CD4-positive, alpha-beta T cell (primary cell): ENCODE data around the gene BCORL1. TPM values are rescaled to one million over a fixed set of nuclear protein-coding genes. Genes with fewer than 3 reads are reported as not detected.

ENCODE experiments used
- ATAC-seq: fragments of 200-7000 bp; cut with Tn5 transposase; one replicate; pipeline ENCODE4 v1.10.0; 2022; ENCODE audit warnings: mild to moderate bottlenecking; ENCODE audit not compliant: poor library complexity
- CTCF ChIA-PET: fragments of 350-600 bp; sonication (Branson Sonifier 250); formaldehyde crosslinking; loops from one replicate; lab custom pipeline; 2021; ENCODE audit warnings: antibody characterized with exemption, inconsistent platforms; lab: Charles Lee
- POLR2A ChIA-PET: fragments of 350-600 bp; sonication (Branson Sonifier 250); formaldehyde crosslinking; loops from one replicate; lab custom pipeline; 2021; ENCODE audit warnings: antibody characterized with exemption, inconsistent platforms; lab: Charles Lee
- DNase-seq, 14 experiments: peaks; one replicate each; pipeline ENCODE4 v3.0.0-alpha.2; 2013 to 2020; ENCODE audit warnings: mixed read lengths in 2 of 14
- H3K27ac ChIP-seq, 2 donors: one replicate each; pipeline versions ENCODE4 v1.5.1 to v1.7.0; 2013; ENCODE audit warnings: low read length in 2 of 2, low read depth in 1 of 2, mild to moderate bottlenecking in 1 of 2
- H3K27me3 ChIP-seq, 2 experiments: 1 replicate in 1 of 2; 2 replicates in 1 of 2; pipeline versions ENCODE4 v1.6.1 to v1.7.0; 2013; ENCODE audit warnings: low read length in 2 of 2, control low read depth in 1 of 2, mild to moderate bottlenecking in 1 of 2, moderate library complexity in 1 of 2; ENCODE audit not compliant: insufficient read depth in 2 of 2, control insufficient read depth in 1 of 2
- H3K36me3 ChIP-seq: one replicate; pipeline ENCODE4 v1.6.1; 2013; ENCODE audit warnings: low read length, control low read depth; ENCODE audit not compliant: insufficient read depth
- H3K4me1 ChIP-seq: one replicate; pipeline ENCODE4 v1.6.1; 2013; ENCODE audit warnings: low read length, control low read depth; ENCODE audit not compliant: insufficient read depth
- H3K4me3 ChIP-seq: one replicate; pipeline ENCODE4 v1.5.1; 2013; ENCODE audit warnings: mild to moderate bottlenecking, low read length, moderate library complexity
- H3K9me3 ChIP-seq, 2 experiments: 1 replicate in 1 of 2; 2 replicates in 1 of 2; pipeline versions ENCODE4 v1.6.1 to v1.7.0; 2013; ENCODE audit warnings: low read length in 2 of 2, mild to moderate bottlenecking in 2 of 2, control low read depth in 1 of 2, moderate library complexity in 1 of 2; ENCODE audit not compliant: control insufficient read depth in 1 of 2, insufficient read depth in 1 of 2
- H3K27ac Mint-ChIP-seq: one replicate; pipeline ENCODE4 v1.8.0; 2020; ENCODE audit warnings: mixed read lengths
- H3K27me3 Mint-ChIP-seq: one replicate; pipeline ENCODE4 v1.8.0; 2021; ENCODE audit warnings: mixed read lengths
- H3K36me3 Mint-ChIP-seq: one replicate; pipeline ENCODE4 v1.8.0; 2021; ENCODE audit warnings: low read depth, mixed read lengths
- H3K4me1 Mint-ChIP-seq: one replicate; pipeline ENCODE4 v1.8.0; 2021; ENCODE audit warnings: low read depth, mixed read lengths
- H3K4me3 Mint-ChIP-seq: one replicate; pipeline ENCODE4 v1.8.0; 2020; ENCODE audit warnings: mild to moderate bottlenecking, mixed read lengths
- H3K9me3 Mint-ChIP-seq: one replicate; pipeline ENCODE4 v1.8.0; 2020; ENCODE audit warnings: mixed read lengths
- intact Hi-C, 2 experiments: fragments of 100-400 bp; cut with DNase I in 1 of 2; cut with micrococcal nuclease in 1 of 2; formaldehyde crosslinking; loops; one replicate each; pipeline versions ENCODE4 v1.15.1 to v1.9.0; 2023 to 2025; cut with DNase I, micrococcal nuclease
- total RNA-seq, 174 experiments: library from RNA in 2 of 174; stranded (reverse) in 2 of 174; gene quantifications; one replicate each; pipeline ENCODE4 v1.2.3 and lab custom pipeline; 2021 to 2026
- TF ChIP-seq, protein P1 (sequence below): fragments of 200-600 bp; IDR thresholded peaks from one replicate; pipeline ENCODE4 v1.8.0; 2022; ENCODE audit warnings: antibody characterized with exemption, mild to moderate bottlenecking

BCORL1 gene
- total RNA-seq, 2 experiments from 2014 or later: 3.4 to 3.5 TPM

DNA sequence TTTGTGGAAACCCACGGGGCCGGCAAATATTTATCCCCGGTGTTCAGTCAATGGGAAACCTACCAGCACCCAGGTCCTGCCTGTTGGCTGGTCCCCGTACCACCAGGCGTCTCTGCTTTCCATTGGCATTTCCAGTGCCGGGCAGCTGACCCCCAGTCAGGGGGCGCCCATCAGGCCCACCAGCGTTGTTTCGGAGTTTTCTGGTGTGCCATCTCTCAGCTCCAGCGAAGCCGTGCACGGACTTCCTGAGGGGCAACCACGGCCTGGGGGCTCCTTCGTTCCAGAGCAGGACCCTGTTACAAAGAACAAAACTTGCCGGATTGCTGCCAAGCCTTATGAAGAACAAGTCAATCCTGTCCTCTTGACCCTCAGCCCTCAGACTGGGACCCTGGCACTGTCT lies 32.7 kb downstream of the BCORL1 start:
- no peak for ATAC-seq
- Histone ChIP-seq H3K27ac (no peak overlapping the region), H3K4me3 (no peak overlapping the region), H3K9me3 (no peaks in the 10 kb centered on the region), H3K27me3 (no peaks in the 10 kb centered on the region), H3K36me3 (peaks cover 28% of the 10 kb centered on the region), H3K4me1 (no peaks in the 10 kb centered on the region)
- Mint-ChIP-seq H3K9me3 (no peaks in the 10 kb centered on the region), H3K4me1 (no peaks in the 10 kb centered on the region), H3K27me3 (no peaks in the 10 kb centered on the region), H3K4me3 (no peak overlapping the region), H3K27ac (no peak overlapping the region), H3K36me3 (peaks cover 26% of the 10 kb centered on the region)
- ChIA-PET POLR2A (no interaction called here), CTCF (no interaction called here)
- TF ChIP-seq, protein P1, sequence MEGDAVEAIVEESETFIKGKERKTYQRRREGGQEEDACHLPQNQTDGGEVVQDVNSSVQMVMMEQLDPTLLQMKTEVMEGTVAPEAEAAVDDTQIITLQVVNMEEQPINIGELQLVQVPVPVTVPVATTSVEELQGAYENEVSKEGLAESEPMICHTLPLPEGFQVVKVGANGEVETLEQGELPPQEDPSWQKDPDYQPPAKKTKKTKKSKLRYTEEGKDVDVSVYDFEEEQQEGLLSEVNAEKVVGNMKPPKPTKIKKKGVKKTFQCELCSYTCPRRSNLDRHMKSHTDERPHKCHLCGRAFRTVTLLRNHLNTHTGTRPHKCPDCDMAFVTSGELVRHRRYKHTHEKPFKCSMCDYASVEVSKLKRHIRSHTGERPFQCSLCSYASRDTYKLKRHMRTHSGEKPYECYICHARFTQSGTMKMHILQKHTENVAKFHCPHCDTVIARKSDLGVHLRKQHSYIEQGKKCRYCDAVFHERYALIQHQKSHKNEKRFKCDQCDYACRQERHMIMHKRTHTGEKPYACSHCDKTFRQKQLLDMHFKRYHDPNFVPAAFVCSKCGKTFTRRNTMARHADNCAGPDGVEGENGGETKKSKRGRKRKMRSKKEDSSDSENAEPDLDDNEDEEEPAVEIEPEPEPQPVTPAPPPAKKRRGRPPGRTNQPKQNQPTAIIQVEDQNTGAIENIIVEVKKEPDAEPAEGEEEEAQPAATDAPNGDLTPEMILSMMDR: no peak
- no peak for DNase-seq
- intact Hi-C loops: no loop called here

DNA sequence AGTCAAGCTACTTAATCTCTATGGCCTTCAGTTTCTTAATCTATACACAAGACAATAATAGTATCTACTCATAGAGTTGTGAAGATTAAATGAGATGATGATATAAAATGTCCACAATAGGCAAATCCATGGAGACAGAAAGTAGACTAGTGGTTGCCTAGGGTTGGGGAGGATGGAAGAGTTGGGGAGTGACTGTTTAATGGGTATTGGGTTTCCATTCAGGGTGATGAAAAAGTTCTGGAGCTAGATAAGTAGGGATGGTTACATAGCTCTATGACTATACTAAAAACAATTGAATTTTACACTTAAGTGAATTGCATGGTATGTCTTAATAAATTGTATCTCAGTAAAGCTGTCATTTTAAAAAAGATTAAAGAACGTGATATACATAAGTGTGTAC lies 35.7 kb downstream of the BCORL1 start:
- H3K4me3 Mint-ChIP-seq: no peak overlapping the region
- TF ChIP-seq, protein P1: no peak
- DNase-seq (no peak), ATAC-seq (no peak)
- Histone ChIP-seq H3K4me1 (no peaks in the 10 kb centered on the region), H3K36me3 (peaks cover 25% of the 10 kb centered on the region), H3K9me3 (no peaks in the 10 kb centered on the region), H3K27ac (no peak overlapping the region), H3K27me3 (no peaks in the 10 kb centered on the region), H3K4me3 (no peak overlapping the region)
- H3K27me3 Mint-ChIP-seq: no peaks in the 10 kb centered on the region
- intact Hi-C loops: no loop called here
- no peaks in the 10 kb centered on the region for H3K9me3 Mint-ChIP-seq
- H3K4me1 Mint-ChIP-seq: no peaks in the 10 kb centered on the region
- no peak overlapping the region for H3K27ac Mint-ChIP-seq
- peaks cover 25% of the 10 kb centered on the region for H3K36me3 Mint-ChIP-seq
- ChIA-PET POLR2A (no interaction called here), CTCF (interaction anchor here (0.7 kb wide), 1 partner anchor 109 kb away, joined by 3 read pairs; no protein-coding TSS in a partner anchor)

DNA sequence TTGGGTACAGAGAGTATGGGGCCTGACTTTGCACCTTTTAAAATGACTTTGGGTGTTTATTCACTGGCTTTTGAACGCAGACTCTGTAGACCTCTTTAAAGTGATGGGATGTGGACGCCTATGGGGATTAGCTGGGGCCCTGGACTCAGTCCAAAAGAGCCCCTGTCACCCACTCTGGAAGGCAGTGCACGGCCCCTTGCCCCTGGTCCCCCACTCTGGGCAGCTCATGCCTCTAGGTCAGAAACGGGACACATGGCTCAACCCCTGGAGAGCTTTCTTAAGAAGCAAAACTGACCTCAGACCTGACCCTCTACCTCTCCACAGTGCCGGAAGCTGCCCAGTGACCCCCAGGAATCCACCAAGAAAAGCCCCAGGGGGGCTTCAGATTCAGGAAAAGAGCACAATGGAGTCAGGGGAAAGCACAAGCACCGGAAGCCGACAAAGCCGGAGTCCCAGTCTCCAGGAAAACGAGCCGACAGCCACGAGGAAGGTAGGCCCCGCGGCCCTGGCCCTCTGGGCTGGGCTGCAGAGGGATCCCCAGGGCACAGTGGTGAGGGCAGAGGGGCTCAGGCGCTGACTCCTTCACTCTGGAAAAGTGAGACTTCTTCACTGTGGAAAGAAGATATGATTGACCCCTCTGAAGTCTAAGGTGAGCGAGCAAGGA lies 38.4 kb downstream of the BCORL1 start:
- no peaks in the 10 kb centered on the region for H3K27me3 ChIP-seq
- intact Hi-C loops: loop anchor here (10.0 kb wide), 1 partner anchor 416 kb away; no protein-coding TSS in a partner anchor
- TF ChIP-seq, protein P1: no peak
- CTCF ChIA-PET: no interaction called here
- peaks cover 28% of the 10 kb centered on the region for H3K36me3 ChIP-seq
- H3K9me3 ChIP-seq: no peaks in the 10 kb centered on the region
- Mint-ChIP-seq H3K36me3 (peaks cover 35% of the 10 kb centered on the region), H3K9me3 (no peaks in the 10 kb centered on the region), H3K27ac (no peak overlapping the region), H3K4me3 (no peak overlapping the region), H3K27me3 (no peaks in the 10 kb centered on the region), H3K4me1 (peaks cover 13% of the 10 kb centered on the region)
- no peak overlapping the region for H3K4me3 ChIP-seq
- H3K4me1 ChIP-seq: peaks cover 12% of the 10 kb centered on the region
- DNase-seq (no peak), ATAC-seq (no peak)
- POLR2A ChIA-PET: no interaction called here
- H3K27ac ChIP-seq: no peak overlapping the region
